GM12874 (cell line): ENCODE results near the gene FBXO38.

Experiments used
- TF ChIP-seq, protein P1 (sequence below): IDR thresholded peaks from 2 replicates; pipeline ENCODE4 v1.5.1; 2011; ENCODE audit warnings: low read depth, mild to moderate bottlenecking, control low read depth, low read length, moderate library complexity; ENCODE audit not compliant: insufficient read depth

FBXO38 gene

DNA sequence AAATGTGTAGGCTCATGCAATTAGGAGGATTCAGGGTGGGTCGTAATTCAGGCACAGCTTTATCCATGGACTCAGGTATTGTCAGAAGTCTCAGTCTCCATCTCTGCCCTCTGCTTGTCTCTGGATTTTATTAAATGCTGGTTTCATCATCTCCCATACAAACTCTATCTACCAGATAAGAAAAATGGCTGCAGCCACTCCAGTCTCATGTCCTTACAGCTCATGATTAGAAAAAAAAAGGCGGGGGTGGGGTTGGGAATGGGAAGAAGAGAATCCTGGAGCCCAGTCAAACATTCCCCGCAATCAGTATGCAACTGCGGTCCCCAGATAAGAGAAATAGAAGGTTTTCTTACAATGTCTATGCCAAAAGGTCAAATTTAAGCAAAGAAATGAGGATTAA lies 7.6 kb upstream of the FBXO38 start:
- TF ChIP-seq, protein P1, sequence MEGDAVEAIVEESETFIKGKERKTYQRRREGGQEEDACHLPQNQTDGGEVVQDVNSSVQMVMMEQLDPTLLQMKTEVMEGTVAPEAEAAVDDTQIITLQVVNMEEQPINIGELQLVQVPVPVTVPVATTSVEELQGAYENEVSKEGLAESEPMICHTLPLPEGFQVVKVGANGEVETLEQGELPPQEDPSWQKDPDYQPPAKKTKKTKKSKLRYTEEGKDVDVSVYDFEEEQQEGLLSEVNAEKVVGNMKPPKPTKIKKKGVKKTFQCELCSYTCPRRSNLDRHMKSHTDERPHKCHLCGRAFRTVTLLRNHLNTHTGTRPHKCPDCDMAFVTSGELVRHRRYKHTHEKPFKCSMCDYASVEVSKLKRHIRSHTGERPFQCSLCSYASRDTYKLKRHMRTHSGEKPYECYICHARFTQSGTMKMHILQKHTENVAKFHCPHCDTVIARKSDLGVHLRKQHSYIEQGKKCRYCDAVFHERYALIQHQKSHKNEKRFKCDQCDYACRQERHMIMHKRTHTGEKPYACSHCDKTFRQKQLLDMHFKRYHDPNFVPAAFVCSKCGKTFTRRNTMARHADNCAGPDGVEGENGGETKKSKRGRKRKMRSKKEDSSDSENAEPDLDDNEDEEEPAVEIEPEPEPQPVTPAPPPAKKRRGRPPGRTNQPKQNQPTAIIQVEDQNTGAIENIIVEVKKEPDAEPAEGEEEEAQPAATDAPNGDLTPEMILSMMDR = no peak

GRCh38 chr5:148378670-148379069 lies 5.1 kb upstream of the FBXO38 start:
- TF ChIP-seq, protein P1 = no peak

DNA sequence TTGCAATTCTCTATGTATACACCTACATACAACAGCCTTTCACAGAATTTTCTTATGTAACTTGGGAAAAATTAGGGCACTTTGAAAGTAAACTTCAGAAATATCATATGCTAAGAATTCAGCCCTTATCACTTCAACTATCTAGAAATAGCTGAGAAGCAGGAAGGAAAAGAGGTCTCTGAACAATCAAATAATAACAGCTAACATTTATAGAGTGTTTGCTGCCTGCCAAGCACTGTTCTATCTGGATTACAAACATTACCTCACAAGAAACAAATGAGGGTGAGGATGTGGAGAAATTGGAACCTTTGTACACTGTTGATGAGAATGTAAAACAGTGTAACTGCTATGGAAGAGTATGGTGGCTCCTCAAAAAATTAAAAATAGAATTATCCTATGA lies 4.4 kb upstream of the FBXO38 start:
- TF ChIP-seq, protein P1 = no peak

GRCh38 chr5:148381906-148382305 lies 1.9 kb upstream of the FBXO38 start:
- TF ChIP-seq, protein P1 = no peak

- TF ChIP-seq, protein P1 = no peak
Observed at GRCh38 chr5:148382961-148383360, 797 bp upstream of the FBXO38 start.

- TF ChIP-seq, protein P1 = no peak
Observed at GRCh38 chr5:148384380-148384737, 601 bp downstream of the FBXO38 start.

- TF ChIP-seq, protein P1 = no peak
Observed at GRCh38 chr5:148385094-148385493, 1.3 kb downstream of the FBXO38 start.

DNA sequence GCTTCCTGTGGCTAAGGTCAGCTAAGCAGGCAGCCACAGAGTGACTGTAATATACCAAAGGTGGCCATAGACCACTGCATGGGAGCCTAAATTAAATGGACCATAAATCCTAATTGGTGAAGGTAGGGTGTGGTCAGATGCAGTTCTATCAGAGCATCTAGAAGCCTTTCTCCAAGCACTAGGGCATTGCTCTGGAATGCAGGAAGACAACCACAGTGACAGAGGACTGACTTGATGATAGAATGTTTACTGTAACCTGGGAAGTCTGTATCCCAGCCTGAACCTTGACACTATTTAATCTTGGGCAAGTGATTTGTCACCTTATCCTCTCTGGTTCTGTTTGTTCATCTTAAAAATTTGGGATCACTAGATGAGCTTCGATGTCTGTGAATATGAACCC lies 2.3 kb downstream of the FBXO38 start:
- TF ChIP-seq, protein P1 = no peak
